ENCODE measurements around the gene LDB2.

DNA sequence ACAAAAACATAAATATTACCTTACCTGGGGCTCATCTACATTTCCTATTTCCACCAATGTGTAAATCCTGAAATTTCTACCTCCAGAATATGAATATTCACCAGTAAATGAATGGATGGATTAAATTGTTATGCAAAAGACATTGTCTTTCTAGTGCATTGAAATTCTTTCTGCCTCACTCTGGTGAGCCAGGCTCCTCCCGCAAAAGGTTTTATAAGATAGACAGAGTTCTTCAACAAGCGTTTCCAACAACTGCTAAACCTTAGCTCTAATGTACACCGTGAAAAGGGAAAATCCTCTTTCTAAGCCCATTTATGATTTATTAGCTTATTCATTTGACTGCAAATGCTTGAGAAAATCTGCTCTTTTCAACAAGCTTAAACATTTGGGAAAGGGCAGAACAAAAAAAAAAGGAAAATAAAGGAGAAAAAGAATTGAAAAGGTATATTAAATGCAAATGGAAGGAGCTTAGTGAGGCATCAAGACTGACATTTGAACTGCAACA lies 72.0 kb downstream of the LDB2 start:
- TF ChIP-seq POLR2AphosphoS5 (IDR thresholded peaks at IDR 0.05; ENCODE audit: low read depth, low read length) (no peak), POLR2A (IDR thresholded peaks at IDR 0.05; ENCODE audit: low read depth, low read length) (no peak)
